ENCODE data around the gene TGFBR2. TPM values are rescaled to one million over a fixed set of nuclear protein-coding genes. Genes with fewer than 3 reads are reported as not detected.

Gene TGFBR2
- total RNA-seq, 1 donor from 2014 or later = 25.7 TPM

GRCh38 chr3:30682434-30683155, 76.2 kb downstream of the TGFBR2 start:
- peak overlapping the region; percentile 69 for H3K27ac Mint-ChIP-seq (ENCODE audit: unreplicated experiment)
- H3K27me3 Mint-ChIP-seq (ENCODE audit: low read depth) = no peaks in the 10 kb centered on the region
- no peak overlapping the region for H3K4me3 Mint-ChIP-seq (ENCODE audit: unreplicated experiment)
- H3K9me3 Mint-ChIP-seq (ENCODE audit: low read depth) = no peaks in the 10 kb centered on the region
- H3K4me1 Mint-ChIP-seq (ENCODE audit: low read depth) = peaks cover 41% of the 10 kb centered on the region
- no peak for TF ChIP-seq CTCF (IDR thresholded peaks at IDR 0.05)
- peaks cover 3% of the 10 kb centered on the region for H3K36me3 Mint-ChIP-seq (ENCODE audit: low read depth)
- DNase-seq (ENCODE audit: low spot score) = no peak

DNA sequence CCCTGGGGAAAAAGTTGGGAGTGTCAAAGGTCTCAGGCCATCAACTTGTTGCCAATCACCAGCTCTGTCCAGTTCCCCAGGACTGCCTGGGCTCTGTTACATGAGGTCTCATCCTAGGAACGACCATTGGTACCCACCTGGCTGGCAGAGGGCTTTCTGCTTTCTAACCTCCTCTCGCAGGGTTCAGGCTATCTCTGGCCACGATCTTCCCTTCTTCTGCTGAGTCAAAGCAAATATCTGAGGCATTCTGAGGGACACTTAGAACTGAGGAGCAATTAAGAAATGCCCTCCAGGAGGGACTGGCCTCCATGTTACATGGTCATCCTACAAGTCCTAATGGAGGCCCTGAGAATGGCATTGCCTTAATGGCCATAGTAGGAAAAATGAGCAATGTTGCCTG, 77.4 kb downstream of the TGFBR2 start:
- DNase-seq (ENCODE audit: low spot score) = no peak
- no peak overlapping the region for H3K27ac Mint-ChIP-seq (ENCODE audit: unreplicated experiment)
- H3K36me3 Mint-ChIP-seq (ENCODE audit: low read depth) = peaks cover 3% of the 10 kb centered on the region
- no peak overlapping the region for H3K4me3 Mint-ChIP-seq (ENCODE audit: unreplicated experiment)
- TF ChIP-seq CTCF (IDR thresholded peaks at IDR 0.05) = no peak
- H3K9me3 Mint-ChIP-seq (ENCODE audit: low read depth) = no peaks in the 10 kb centered on the region
- H3K27me3 Mint-ChIP-seq (ENCODE audit: low read depth) = no peaks in the 10 kb centered on the region
- H3K4me1 Mint-ChIP-seq (ENCODE audit: low read depth) = peaks cover 50% of the 10 kb centered on the region

- DNase-seq (ENCODE audit: low spot score) = no peak
- Mint-ChIP-seq H3K9me3 (ENCODE audit: low read depth) (no peaks in the 10 kb centered on the region), H3K4me3 (ENCODE audit: unreplicated experiment) (no peak overlapping the region), H3K27ac (ENCODE audit: unreplicated experiment) (no peak overlapping the region), H3K4me1 (ENCODE audit: low read depth) (peaks cover 56% of the 10 kb centered on the region), H3K36me3 (ENCODE audit: low read depth) (no peaks in the 10 kb centered on the region), H3K27me3 (ENCODE audit: low read depth) (no peaks in the 10 kb centered on the region)
- TF ChIP-seq CTCF (IDR thresholded peaks at IDR 0.05) = no peak
Observed at GRCh38 chr3:30684356-30684755, 78.0 kb downstream of the TGFBR2 start.

DNA sequence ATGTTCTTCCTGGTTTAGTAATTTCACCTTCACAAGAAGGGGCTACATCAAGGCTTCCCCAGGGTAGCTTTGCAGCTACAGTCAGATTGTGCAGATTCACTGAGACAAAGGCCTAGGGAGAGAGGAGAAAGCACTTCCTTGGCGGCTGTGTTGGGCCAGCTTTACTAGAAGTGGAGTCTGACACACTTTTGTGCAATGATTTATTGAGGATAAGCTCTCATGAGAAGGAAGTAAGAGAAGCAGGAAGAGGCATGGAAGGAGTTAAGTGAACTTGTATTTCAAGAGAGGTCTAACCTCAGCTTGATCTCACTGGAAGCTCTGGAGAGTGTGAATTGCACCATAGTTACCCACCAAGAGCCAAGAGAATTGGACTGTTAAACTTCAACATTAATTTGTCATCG, 78.9 kb downstream of the TGFBR2 start:
- Mint-ChIP-seq H3K36me3 (ENCODE audit: low read depth) (no peaks in the 10 kb centered on the region), H3K27ac (ENCODE audit: unreplicated experiment) (no peak overlapping the region), H3K27me3 (ENCODE audit: low read depth) (no peaks in the 10 kb centered on the region), H3K4me3 (ENCODE audit: unreplicated experiment) (no peak overlapping the region), H3K4me1 (ENCODE audit: low read depth) (peaks cover 62% of the 10 kb centered on the region), H3K9me3 (ENCODE audit: low read depth) (no peaks in the 10 kb centered on the region)
- no peak for TF ChIP-seq CTCF (IDR thresholded peaks at IDR 0.05)
- no peak for DNase-seq (ENCODE audit: low spot score)

DNA sequence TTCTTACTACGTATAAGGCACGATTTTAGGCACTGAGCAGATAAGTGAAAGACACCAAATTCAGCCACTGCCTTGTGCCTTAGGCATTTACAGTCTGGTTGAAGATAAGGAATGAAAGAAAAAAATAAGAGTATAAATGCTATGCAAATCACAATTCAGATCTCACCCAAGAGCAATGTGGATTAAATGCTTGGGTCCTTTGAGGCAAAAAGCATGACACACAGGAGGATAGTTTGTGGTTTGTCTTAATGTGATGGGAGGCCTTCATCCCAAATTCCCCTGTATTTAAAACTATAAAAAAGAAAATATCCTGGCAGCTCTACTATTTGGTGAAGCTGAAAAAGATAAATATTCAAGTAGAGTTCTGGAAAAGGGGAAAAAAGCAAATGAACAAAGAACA, 79.8 kb downstream of the TGFBR2 start:
- no peak for DNase-seq (ENCODE audit: low spot score)
- no peak overlapping the region for H3K27ac Mint-ChIP-seq (ENCODE audit: unreplicated experiment)
- no peaks in the 10 kb centered on the region for H3K27me3 Mint-ChIP-seq (ENCODE audit: low read depth)
- H3K4me1 Mint-ChIP-seq (ENCODE audit: low read depth) = peaks cover 57% of the 10 kb centered on the region
- no peaks in the 10 kb centered on the region for H3K36me3 Mint-ChIP-seq (ENCODE audit: low read depth)
- TF ChIP-seq CTCF (IDR thresholded peaks at IDR 0.05) = no peak
- no peak overlapping the region for H3K4me3 Mint-ChIP-seq (ENCODE audit: unreplicated experiment)
- H3K9me3 Mint-ChIP-seq (ENCODE audit: low read depth) = no peaks in the 10 kb centered on the region

All from chondrocyte (in vitro differentiated cells).